Psoas muscle (tissue), 8 donors: Measurements from ENCODE around the gene CAMSAP1. TPM values are rescaled to one million over a fixed set of nuclear protein-coding genes. Genes with fewer than 3 reads are reported as not detected.
A peak's percentile ranks its signal among the peaks of the same experiment; 100 is the strongest.

Experiments used
- ATAC-seq, 4 donors: fragments of 200-7000 bp; cut with Tn5 transposase; one replicate each; pipeline ENCODE4 v1.9.1; 2020; ENCODE audit warnings: moderate library complexity in 3 of 4, mild to moderate bottlenecking in 2 of 4
- DNase-seq, 2 donors: peaks; one replicate each; pipeline ENCODE4 v3.0.0-alpha.2; 2020
- H3K27ac ChIP-seq: fragments of 200-600 bp; one replicate; pipeline ENCODE4 v1.8.0; 2022
- H3K27me3 ChIP-seq, 3 donors: fragments of 200-600 bp in 1 of 3; one replicate each; pipeline versions ENCODE4 v1.6.1 to v1.8.0; 2013 to 2022; ENCODE audit warnings: low read length in 2 of 3, mild to moderate bottlenecking in 2 of 3, moderate library complexity in 1 of 3; ENCODE audit not compliant: insufficient read depth in 3 of 3
- H3K36me3 ChIP-seq, 2 donors: fragments of 200-600 bp in 1 of 2; one replicate each; pipeline versions ENCODE4 v1.6.1 to v1.8.0; 2013 to 2022; ENCODE audit warnings: low read depth in 1 of 2, mild to moderate bottlenecking in 1 of 2, moderate library complexity in 1 of 2; ENCODE audit not compliant: insufficient read depth in 1 of 2
- H3K4me1 ChIP-seq: fragments of 200-600 bp; one replicate; pipeline ENCODE4 v1.8.0; 2022
- H3K4me3 ChIP-seq: fragments of 200-600 bp; one replicate; pipeline ENCODE4 v1.8.0; 2022; ENCODE audit warnings: mild to moderate bottlenecking
- H3K9me3 ChIP-seq: fragments of 200-600 bp; one replicate; pipeline ENCODE4 v1.8.0; 2022
- CTCF ChIP-seq: fragments of 200-600 bp; IDR thresholded peaks from one replicate; pipeline ENCODE4 v1.8.0; 2022; ENCODE audit warnings: antibody characterized with exemption
- WGBS, 3 donors: extraction: QIAGEN DNeasy Blood & Tissue Kit; methylation state at CpG; one replicate each; pipeline versions ENCODE4 v1.1.6 to v1.1.7; 2013; 5-methylcytosine and 5-hydroxymethylcytosine counted together
- intact Hi-C, 2 donors: fragments of 100-400 bp; cut with DNase I; formaldehyde crosslinking; loops; one replicate each; pipeline versions ENCODE4 v1.11.0 to v1.14.2; 2022
- polyA plus RNA-seq, 3 donors: library from polyadenylated mRNA; stranded (reverse); fragments of 200-250 nt; gene quantifications; one replicate each; pipeline ENCODE4 v1.2.3, GENCODE V29; 2013
- total RNA-seq, 4 donors: library from RNA; stranded (reverse); fragmentation: NEBNext Ultra II Directional in 2 of 4; extraction: Animal tissue kit (Norgen Biotek cat#: 25700) in 2 of 4; gene quantifications; one replicate each; pipeline versions ENCODE4 v1.2.1 to v1.2.4, GENCODE V29; 2021 to 2023
- donor health status: healthy with polysubstance abuse.
- donor health status: DM: no; HTN: no; CAD: no; lungs with moderate emphysema.
- donor health status: Bipolar disorder and iron deficiency.
- donor health status: healthy.
- donor health status: DM: yes; HTN: yes; CAD: no.
- donor health status: DM: no; HTN: no; CAD: no.
- donor health status: DM: no; HTN: no; CAD: no.
- donor health status: DM: yes; HTN: yes; CAD: no.

Gene CAMSAP1
- total and polyA plus RNA-seq, 7 donors = 21.3 to 51.5 (median 41.5) TPM

- ATAC-seq = no peak
- 95 to 99% (median 98%) methylated on average over 9 of the region's 9 CpGs for WGBS, 3 donors
- peaks cover 3 to 44% of the 10 kb centered on the region in 2 donors for H3K36me3 ChIP-seq
Measured at GRCh38 chr9:135910757-135911156, 3.4 kb upstream of the CAMSAP1 start.

DNA sequence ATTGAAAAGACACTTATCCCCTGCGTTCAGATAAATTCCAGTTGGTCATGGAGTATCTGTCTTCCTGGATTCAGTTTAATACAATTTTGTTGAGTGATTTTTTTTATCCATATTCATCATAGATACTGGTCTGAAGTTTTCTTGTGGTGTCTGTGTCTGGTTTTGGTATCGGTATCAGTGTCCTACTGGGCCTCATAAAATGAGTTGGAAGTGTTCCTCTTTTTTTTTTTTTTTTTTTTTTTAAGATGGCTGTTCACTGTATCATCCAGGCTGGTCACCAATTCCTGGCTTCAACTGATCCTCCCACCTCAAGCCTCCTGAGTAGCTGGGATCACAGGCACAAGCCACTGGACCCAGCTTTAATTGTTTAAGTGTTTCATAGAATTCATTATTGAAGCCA is 2.9 kb upstream of the CAMSAP1 start:
- WGBS, 3 donors = 79 to 93% (median 84%) methylated on average over 2 of the region's 2 CpGs
- no peak for DNase-seq
- intact Hi-C loops = no loop called here
- Histone ChIP-seq H3K36me3 (peaks cover 3 to 38% of the 10 kb centered on the region in 2 donors), H3K4me1 (peaks cover 23% of the 10 kb centered on the region), H3K27ac (no peak overlapping the region), H3K9me3 (no peaks in the 10 kb centered on the region), H3K27me3 (no peaks in the 10 kb centered on the region), H3K4me3 (no peak overlapping the region)
- ATAC-seq = no peak
- no peak for TF ChIP-seq CTCF

More at GRCh38 chr9:135910757-135911156, 3.4 kb upstream of the CAMSAP1 start:
- intact Hi-C loops = no loop called here
- TF ChIP-seq CTCF = no peak
- no peaks in the 10 kb centered on the region for H3K27me3 ChIP-seq
- H3K27ac ChIP-seq = no peak overlapping the region
- no peaks in the 10 kb centered on the region for H3K9me3 ChIP-seq
- peaks cover 18% of the 10 kb centered on the region for H3K4me1 ChIP-seq
- no peak for DNase-seq
- no peak overlapping the region for H3K4me3 ChIP-seq

DNA sequence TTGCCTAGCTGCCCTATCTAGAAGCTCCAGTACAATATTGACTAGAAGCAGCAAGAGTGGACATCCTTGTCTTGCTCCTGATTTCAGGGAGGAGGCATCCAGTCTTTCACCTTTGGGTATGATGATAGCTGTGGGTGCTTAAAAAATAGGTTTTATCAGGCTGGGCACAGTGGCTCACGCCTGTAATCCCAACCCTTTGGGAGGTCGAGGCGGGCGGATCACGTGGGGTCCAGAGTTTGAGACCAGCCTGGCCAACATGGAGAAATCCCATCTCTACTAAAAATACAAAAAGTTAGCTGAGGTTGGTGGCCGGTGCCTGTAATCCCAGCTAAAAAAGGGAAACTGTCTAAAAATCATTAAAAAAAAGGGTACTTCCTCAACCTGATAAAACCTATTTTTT is 2.0 kb upstream of the CAMSAP1 start:
- Histone ChIP-seq H3K9me3 (no peaks in the 10 kb centered on the region), H3K4me1 (peaks cover 31% of the 10 kb centered on the region), H3K27me3 (no peaks in the 10 kb centered on the region), H3K4me3 (peak overlapping the region; percentile 81), H3K36me3 (peaks cover 3 to 35% of the 10 kb centered on the region in 2 donors), H3K27ac (peak overlapping the region; percentile 94)
- no peak for TF ChIP-seq CTCF
- DNase-seq = no peak
- ATAC-seq = no peak
- WGBS, 3 donors = 88 to 98% (median 93%) methylated on average over 6 of the region's 6 CpGs
- intact Hi-C loops = loop anchor here in 1 of 2 donors (5.0 kb wide), 1 partner anchor 53 kb away; the partner anchor contains the start of gene UBAC1

DNA sequence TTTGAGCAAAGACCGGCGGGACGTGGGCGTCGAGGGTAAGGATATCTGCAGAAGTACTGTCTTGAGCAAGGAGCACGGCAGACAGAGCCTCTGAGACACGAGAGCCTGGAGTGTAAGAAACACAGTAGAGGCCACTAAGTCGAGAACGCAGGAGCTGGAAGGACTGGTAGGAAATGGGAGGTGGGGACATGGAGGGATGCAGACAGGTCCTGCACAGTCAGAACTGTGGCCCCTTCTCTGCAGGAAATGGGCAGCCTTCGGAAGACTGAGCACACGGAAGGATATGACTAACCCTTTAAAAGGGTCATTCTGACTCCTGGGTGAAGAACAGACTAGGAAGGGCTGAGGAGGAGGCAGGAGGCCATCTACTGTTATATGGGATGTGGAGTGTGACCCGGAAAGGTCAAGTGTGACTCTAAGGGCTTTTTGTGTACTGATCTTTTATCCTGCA is 1.4 kb upstream of the CAMSAP1 start:
- Histone ChIP-seq H3K27me3 (no peaks in the 10 kb centered on the region), H3K27ac (peak overlapping the region; percentile 94), H3K36me3 (peaks cover 3 to 29% of the 10 kb centered on the region in 2 donors), H3K4me1 (peaks cover 37% of the 10 kb centered on the region), H3K9me3 (no peaks in the 10 kb centered on the region), H3K4me3 (peak overlapping the region; percentile 81)
- intact Hi-C loops = loop anchor here in 1 of 2 donors (5.0 kb wide), 1 partner anchor 54 kb away; the partner anchor contains the start of gene UBAC1
- DNase-seq (no peak), ATAC-seq (no peak)
- 76 to 86% (median 82%) methylated on average over 12 of the region's 12 CpGs for WGBS, 3 donors
- no peak for TF ChIP-seq CTCF
